OCI-LY7 (cell line): Measurements from ENCODE around the gene MAP3K3. TPM values are rescaled to one million over a fixed set of nuclear protein-coding genes. Genes with fewer than 3 reads are reported as not detected.

Source experiments
- BruUV-seq: library from RNA; stranded (reverse); fragments of 400-500 nt; replicated peaks from 2 replicates; lab custom pipeline; 2021; lab: Mats Ljungman, UMichigan
- CTCF ChIA-PET: fragments of 300-600 bp; sonication (Branson Sonifier 250); formaldehyde crosslinking; loops from one replicate; lab custom pipeline; 2022; ENCODE audit warnings: antibody characterized with exemption; ENCODE audit not compliant: unreplicated experiment; lab: Charles Lee
- POLR2A ChIA-PET: fragments of 300-600 bp; sonication (Branson Sonifier 250); formaldehyde crosslinking; loops from one replicate; lab custom pipeline; 2022; ENCODE audit warnings: antibody characterized with exemption; lab: Charles Lee
- DNase-seq: peaks from one replicate; pipeline ENCODE4 v3.0.0-alpha.2; 2015; ENCODE audit warnings: low spot score
- H2AFZ ChIP-seq: fragments of 200-600 bp; sonication (generic), shearing (Covaris generic); 2 replicates; pipeline ENCODE4 v1.6.1; 2014; ENCODE audit warnings: mild to moderate bottlenecking, antibody characterized with exemption, low read length, moderate library complexity
- H3K27ac ChIP-seq: fragments of 200-600 bp; sonication (generic); 2 replicates; pipeline ENCODE4 v1.5.1; 2014; ENCODE audit warnings: mixed run types, low read depth, mild to moderate bottlenecking, moderate library complexity, low read length, inconsistent platforms; ENCODE audit not compliant: poor library complexity, severe bottlenecking
- H3K36me3 ChIP-seq: fragments of 200-600 bp; sonication (generic); 2 replicates; pipeline ENCODE4 v1.6.1; 2014; ENCODE audit warnings: mild to moderate bottlenecking, antibody characterized with exemption, low read length, moderate library complexity, mixed read lengths; ENCODE audit not compliant: insufficient read depth
- H3K4me1 ChIP-seq: fragments of 200-600 bp; sonication (generic); 2 replicates; pipeline ENCODE4 v1.5.1; 2014; ENCODE audit warnings: mild to moderate bottlenecking, low read length; ENCODE audit not compliant: insufficient read depth, poor library complexity, severe bottlenecking
- H3K4me2 ChIP-seq: fragments of 200-600 bp; sonication (generic); 2 replicates; pipeline ENCODE4 v1.6.1; 2014; ENCODE audit warnings: mild to moderate bottlenecking, low read length
- H3K4me3 ChIP-seq: fragments of 200-600 bp; sonication (generic); 2 replicates; pipeline ENCODE4 v1.5.1; 2014; ENCODE audit warnings: mild to moderate bottlenecking, low read depth, low read length; ENCODE audit not compliant: poor library complexity, severe bottlenecking
- H3K79me2 ChIP-seq: fragments of 200-600 bp; sonication (generic); 2 replicates; pipeline ENCODE4 v1.6.1; 2016; ENCODE audit warnings: low read depth, mild to moderate bottlenecking, low read length, moderate library complexity, mixed read lengths; ENCODE audit not compliant: insufficient read depth
- H3K9me2 ChIP-seq: fragments of 200-600 bp; sonication (generic); 2 replicates; pipeline ENCODE4 v1.6.1; 2016; ENCODE audit warnings: mild to moderate bottlenecking, low read length, mixed read lengths; ENCODE audit not compliant: insufficient read depth
- H3K9me3 ChIP-seq: fragments of 200-600 bp; sonication (generic); 2 replicates; pipeline ENCODE4 v1.6.1; 2014; ENCODE audit warnings: mild to moderate bottlenecking, mixed run types, low read length, mixed read lengths
- H4K20me1 ChIP-seq: fragments of 200-600 bp; sonication (generic); 2 replicates; pipeline ENCODE4 v1.6.1; 2014; ENCODE audit warnings: mild to moderate bottlenecking, antibody characterized with exemption, low read length, moderate library complexity, mixed read lengths; ENCODE audit not compliant: insufficient read depth
- CTCF ChIP-seq: fragments of 200-600 bp; sonication (generic); conservative IDR thresholded peaks from 2 replicates; pipeline ENCODE4 v1.5.1; 2014; ENCODE audit warnings: mild to moderate bottlenecking, antibody characterized with exemption, low read length, moderate library complexity, mixed read lengths
- EZH2phosphoT487 ChIP-seq: fragments of 200-600 bp; sonication (generic); IDR thresholded peaks from 2 replicates; pipeline ENCODE4 v1.6.1; 2018; ENCODE audit warnings: low read depth, borderline replicate concordance, mild to moderate bottlenecking, mixed run types, antibody characterized with exemption, low read length, moderate library complexity, mixed read lengths
- intact Hi-C: fragments of 100-400 bp; cut with micrococcal nuclease; formaldehyde crosslinking; loops from one replicate; pipeline ENCODE4 v1.10.0; 2022; ENCODE audit not compliant: unreplicated experiment
- total RNA-seq, 2 experiments: library from RNA; depleted of rRNA in 1 of 2; stranded (reverse); fragments of >200 nt in 1 of 2; shearing (Covaris generic) in 1 of 2; gene quantifications; 2 replicates each; pipeline ENCODE4 v1.2.3, GENCODE V29; 2014 to 2022

MAP3K3 gene
- total RNA-seq, 2 experiments from 2014 or later = 26.0 to 29.0 TPM

DNA sequence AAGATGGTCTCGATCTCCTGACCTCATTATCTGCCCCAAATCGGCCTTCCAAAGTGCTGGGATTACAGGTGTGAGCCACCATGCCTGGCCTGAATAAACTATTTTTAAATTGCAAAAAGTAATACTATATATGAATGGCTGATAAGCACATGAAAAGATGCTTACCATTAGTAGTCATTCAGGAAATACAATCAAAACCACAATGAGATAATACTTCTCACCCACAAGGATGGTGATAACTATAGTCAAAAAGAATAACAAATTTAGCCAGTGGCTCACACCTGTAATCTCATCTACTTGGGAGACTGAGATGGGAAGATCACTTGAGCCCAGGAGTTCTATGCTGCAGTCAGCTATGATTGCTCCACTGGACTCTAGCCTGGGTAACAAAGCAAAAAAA is 23.9 kb upstream of the MAP3K3 start:
- Histone ChIP-seq H2AFZ (no peak overlapping the region), H3K27ac (no peak overlapping the region), H3K79me2 (peaks cover 14% of the 10 kb centered on the region; the same call in 1 of the 2 replicates), H3K9me2 (no peaks in the 10 kb centered on the region), H3K4me1 (peaks cover 17% of the 10 kb centered on the region), H3K9me3 (no peaks in the 10 kb centered on the region), H4K20me1 (no peaks in the 10 kb centered on the region), H3K36me3 (peaks cover 9% of the 10 kb centered on the region), H3K4me2 (no peak overlapping the region), H3K4me3 (no peak overlapping the region)
- BruUV-seq = no TSS peak
- CTCF ChIA-PET = no interaction called here
- no peak for DNase-seq
- TF ChIP-seq EZH2phosphoT487 = no peak
- no peak for TF ChIP-seq CTCF
- POLR2A ChIA-PET = no interaction called here
- intact Hi-C loops = no loop called here

DNA sequence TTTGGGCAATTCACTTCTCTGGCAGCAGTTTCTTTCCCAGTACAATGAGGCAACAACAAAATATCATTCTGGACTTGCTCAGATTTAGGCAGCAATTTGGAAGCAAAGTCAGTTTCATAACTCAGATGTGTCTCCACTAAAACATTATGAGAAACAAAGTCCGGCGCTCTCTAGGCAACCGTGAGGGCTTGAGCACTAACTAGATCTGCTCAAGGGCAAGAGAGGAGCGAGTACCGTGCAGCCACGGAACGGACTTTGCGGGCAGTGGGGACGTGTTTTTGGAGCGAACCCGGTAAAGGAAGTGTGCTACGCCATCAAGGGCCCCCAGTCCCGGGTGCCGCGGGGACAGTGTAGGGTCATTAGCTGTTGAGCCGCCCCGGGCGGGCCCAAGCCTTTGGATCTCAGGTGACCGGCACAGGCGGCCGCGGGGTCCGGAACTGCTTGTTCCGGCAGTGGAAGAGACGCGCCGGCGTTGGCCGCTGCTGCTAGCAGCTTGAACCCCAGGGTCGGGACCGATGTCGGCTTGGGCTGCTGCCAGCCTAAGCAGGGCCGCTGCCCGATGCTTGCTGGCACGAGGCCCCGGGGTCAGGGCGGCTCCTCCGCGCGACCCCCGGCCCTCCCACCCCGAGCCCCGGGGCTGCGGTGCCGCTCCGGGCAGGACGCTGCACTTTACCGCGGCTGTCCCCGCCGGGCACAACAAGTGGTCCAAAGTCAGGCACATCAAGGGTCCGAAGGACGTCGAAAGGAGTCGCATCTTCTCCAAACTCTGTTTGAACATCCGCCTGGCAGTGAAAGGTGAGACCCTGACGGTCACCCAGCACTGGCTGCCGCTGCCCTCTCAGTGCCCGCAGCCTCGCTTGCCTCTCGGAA is 21.4 kb upstream of the MAP3K3 start, which contains the start of gene TACO1:
Gene TACO1 (plus strand): TSS at position 327 of the 870 bp plus-strand sequence. CDS start 189 bp downstream, at position 516.
- DNase-seq = peak; percentile 87
- Histone ChIP-seq H3K36me3 (peaks cover 21% of the 10 kb centered on the region), H3K9me2 (no peaks in the 10 kb centered on the region), H3K9me3 (no peaks in the 10 kb centered on the region), H3K79me2 (peaks cover 14% of the 10 kb centered on the region; the same call in 1 of the 2 replicates), H3K4me1 (peaks cover 17% of the 10 kb centered on the region), H3K27ac (peak within 1 kb of the TSS; percentile 8), H4K20me1 (no peaks in the 10 kb centered on the region), H3K4me2 (peak within 1 kb of the TSS; percentile 91), H3K4me3 (peak within 1 kb of the TSS; percentile 88), H2AFZ (peak within 1 kb of the TSS; percentile 94)
- no TSS peak for BruUV-seq
- TF ChIP-seq CTCF (no peak), EZH2phosphoT487 (no peak)
- ChIA-PET POLR2A (interaction anchor here (0.6 to 1.6 kb wide), 8 partner anchors 11 to 998 kb away, joined by 3 to 7 read pairs (median 3); no protein-coding TSS in a partner anchor), CTCF (interaction anchor here (1.3 kb wide), 1 partner anchor 11 kb away, joined by 4 read pairs; no protein-coding TSS in a partner anchor)
- intact Hi-C loops = no loop called here
